ENCODE data around the gene PARVB.
"Not testable (repeated sequence)": the region's sequence is repeated elsewhere in the genome, so short reads cannot be mapped to it uniquely, and the experiment has no call there.

The PARVB gene

DNA sequence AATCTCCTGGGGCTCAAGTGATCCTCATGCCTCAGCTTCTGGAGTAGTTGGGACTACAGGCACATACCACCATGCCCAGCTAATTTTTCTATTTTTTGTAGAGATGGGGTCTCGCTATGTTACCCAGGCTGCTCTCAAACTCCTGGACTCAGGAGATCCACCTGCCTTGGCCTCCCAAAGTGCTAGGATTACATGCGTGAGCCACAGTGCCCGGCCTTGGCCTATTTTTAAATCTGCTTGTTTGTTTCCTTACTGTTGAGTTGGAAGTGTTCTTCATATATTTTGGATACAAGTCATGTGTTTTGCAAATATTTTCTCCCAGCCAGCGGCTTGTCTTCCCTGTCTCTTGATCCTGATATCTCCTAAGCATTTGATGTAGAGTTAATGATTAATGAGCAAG lies 5.0 kb downstream of the PARVB start:
- DNase-seq = no peak

DNA sequence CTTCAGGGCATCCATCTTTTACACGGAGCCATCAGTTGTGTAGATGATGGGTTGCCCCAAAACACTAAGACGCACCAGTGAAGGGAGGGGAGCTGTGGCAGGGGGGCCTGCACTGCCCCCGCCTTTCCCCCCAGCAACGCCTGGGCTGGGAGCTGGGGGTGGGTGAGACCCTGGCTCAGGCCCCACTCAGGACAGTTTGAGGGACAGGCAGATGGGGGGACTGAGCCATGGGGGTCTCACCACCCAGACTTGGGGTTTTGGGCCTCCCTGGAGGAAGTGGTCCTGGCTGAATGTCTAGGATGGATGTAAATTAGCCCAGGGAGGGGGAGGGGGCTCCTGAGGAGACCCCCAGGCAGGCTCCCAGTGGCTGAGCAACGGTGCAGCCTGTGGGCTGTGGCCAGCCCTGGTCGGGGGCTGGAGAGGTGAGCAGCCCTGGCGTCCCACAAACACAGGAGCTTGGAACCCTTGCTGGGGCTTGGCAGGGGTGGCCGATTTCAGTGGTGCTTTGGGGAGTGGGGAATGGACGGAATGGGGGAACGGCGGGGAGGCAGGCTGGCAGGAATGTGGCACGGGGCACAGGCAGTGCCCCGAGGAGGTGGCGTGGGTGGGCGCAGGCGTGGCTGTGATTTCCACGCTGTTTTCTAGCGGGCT lies 6.1 kb downstream of the PARVB start:
- no peak for DNase-seq

DNA sequence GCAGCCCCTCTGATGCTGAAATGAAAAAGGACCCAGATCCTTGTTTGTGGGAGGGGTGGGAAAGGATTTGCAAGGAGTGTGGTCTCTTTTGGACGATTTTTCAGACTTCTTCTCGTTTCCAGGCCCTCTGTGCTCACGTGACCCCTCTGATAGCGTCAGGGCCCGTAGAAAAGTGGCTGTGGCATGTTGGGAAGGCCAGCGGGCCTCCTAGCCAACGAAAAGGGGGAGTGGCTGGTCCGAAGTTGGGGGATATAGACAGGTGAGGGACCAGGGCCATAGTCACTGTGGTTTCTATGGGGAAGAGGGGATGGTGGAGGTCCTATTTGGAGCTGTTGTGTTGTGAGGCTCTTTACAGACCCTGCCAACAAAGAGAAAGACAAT lies 6.6 kb downstream of the PARVB start:
- no peak for DNase-seq

DNA sequence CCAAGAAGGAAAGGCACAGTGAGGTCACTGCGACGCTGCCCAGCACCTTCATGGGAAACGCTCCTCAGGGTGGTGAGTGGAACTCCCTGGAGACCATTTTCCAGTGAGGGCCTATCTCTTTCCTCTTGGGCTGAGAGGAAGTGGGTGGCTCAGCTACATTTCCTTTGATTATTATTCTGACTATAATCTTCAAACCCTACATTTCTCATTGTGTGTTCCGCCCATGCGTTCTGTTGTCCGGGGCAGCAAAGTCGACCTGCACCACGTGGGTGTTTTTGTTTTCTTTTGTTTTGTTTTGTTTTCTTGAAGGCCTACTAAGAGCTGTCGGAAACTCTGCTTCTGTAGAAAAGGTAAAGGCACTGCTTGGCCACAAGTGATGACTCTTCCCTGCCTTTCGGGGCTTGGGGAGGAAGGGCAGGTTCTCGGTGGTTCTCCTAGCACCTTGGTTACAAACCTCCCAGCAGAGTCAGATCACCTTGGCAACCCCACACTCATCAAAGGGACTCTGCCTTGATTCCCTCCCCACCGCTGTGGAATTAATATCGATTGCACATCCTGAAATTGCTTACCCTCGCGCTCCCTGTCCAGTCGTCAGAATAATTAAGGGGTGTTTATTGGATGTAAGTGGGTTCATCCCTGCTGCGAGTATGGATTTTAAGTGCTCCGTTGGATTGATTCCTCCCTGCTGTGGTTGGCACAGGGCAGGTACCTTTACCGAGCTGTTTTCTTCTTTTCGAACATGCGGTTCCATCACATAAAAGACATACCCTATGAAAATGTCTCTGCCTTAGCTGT lies 7.3 kb downstream of the PARVB start:
- no peak for DNase-seq

DNA sequence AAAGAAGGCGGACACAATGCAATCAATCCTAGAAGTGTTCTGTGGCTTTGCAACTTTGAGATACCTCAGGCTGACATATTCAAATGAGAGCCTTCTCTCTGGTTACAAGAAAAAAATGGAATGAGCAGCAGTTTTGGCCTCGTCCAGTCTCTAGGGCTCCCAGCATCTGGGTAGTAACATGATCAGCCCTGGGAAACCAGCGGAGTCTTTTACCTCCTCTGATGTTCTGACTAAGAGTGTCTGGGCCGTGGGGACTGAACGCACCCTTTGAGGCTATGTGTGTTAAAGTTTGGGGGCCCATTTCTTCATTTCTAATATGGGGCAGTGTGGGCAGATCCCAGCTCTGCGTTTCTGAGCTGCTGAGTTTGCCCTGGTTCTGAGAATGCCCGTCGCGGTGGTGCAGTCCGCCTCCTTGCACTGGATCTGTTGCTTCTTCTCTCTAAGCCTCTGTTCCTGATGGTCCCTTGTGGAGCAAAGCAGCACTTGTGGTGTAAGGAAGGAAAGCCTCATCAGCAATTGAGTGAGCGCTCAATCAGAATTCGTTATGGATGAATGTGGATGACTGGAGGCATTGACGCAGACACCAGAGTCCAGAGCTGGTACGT lies 8.1 kb downstream of the PARVB start:
- DNase-seq = no peak

DNA sequence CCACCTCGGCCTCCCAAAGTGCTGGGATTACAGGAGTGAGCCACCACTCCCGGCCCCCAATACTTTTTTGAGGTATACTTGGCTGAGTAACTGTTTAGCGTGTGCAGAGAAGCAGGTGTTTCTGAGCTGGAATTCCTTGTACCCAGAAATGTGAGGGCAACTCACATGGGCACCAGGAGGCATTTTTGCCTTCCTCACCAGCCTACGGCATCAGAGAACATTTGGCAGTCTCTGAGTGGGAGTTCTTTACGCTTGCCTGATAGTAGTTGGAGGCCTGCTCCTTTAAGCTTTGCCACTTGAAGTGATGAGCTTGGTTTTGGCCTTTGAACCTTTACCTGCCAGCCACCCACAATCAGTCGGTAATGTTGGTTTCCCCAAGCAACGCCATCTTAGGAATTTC lies 9.2 kb downstream of the PARVB start:
- no peak for DNase-seq

DNA sequence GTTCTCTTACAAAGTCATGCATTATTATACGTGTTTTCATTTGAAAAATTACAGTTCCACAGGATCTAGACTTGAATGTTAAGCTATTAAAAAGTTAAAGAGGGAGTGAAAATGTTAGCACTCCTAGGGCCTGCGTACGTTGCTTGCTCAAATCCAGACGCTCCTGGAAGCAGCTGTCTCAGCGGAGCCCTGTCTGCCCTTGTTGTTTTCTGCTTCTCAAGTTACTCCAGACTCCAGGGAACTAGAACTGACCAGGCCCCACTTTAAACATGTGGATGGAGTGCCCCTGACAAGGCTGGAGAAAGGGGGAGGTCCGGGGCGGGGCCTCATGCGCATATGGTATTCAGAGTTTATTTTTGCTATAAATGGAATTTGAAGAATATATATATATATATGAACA lies 9.6 kb downstream of the PARVB start:
- DNase-seq = no peak

DNA sequence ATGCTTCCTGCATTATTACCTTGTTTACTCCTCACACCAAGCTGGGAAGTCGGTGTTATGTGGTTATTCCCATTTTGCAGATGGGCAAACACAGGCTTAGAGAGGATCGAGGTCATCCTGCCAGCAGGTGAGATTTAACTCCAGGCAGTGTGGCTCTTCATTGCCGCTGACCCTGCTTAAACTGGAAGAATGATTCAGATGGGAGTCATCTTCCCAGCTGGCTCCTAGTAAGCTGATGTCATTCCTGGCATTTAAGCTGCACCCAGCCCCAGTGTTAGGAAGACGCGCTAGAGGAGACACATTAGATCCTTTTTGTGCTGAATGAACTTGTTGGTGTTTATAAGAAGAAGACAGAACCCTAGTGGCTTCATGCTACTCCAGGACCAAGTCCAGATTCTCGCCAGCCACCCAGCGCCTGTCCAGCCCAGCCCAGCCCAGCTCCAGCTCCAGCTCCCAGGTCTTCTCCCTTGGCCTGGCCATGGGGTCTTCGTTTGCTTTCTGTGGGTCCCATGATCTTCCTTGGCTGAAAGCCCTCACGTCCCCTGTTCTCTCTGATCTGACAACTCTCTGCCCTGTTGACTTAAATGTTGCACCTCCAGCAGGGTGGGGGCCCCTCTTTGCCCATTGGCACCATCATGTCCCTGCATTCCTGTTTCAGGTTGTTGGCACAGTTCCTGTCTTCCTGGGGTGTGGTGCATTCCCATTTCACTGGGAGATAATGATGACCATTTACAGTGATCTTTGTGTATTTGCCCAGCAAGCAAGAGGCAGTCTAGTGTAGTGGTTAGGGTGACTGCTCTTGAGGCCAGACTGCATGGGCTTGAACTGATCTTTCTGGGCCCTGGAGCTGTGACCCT lies 13.6 kb downstream of the PARVB start:
- DNase-seq = no peak

DNA sequence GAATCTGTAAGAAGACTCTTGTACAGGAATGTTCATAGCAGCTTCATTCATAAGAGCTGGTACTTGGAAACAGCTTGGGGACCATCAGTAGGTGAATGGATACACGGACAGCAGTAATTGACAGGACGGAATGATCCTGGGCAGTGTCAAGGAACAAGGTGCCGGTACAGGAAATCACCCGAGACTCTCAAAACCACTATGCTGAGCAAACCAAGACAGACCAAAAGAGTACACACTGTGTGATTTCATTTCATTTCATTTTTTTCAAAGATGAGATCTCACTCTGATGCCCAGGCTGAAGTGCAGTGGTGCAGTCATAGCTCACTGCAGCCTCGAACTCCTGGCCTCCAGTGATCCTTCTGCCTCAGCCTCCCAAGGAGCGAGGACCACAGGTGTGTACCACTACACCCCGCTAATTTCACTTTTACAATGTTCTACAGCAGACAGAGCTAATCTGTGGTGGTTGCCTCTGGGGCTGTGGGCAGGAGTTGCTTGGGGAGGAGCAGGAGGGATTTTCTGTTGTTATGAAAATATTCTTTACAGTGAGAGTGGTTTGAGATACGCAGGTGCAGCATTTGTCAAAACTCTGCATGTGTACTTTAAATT lies 15.6 kb downstream of the PARVB start:
- no peak for DNase-seq

DNA sequence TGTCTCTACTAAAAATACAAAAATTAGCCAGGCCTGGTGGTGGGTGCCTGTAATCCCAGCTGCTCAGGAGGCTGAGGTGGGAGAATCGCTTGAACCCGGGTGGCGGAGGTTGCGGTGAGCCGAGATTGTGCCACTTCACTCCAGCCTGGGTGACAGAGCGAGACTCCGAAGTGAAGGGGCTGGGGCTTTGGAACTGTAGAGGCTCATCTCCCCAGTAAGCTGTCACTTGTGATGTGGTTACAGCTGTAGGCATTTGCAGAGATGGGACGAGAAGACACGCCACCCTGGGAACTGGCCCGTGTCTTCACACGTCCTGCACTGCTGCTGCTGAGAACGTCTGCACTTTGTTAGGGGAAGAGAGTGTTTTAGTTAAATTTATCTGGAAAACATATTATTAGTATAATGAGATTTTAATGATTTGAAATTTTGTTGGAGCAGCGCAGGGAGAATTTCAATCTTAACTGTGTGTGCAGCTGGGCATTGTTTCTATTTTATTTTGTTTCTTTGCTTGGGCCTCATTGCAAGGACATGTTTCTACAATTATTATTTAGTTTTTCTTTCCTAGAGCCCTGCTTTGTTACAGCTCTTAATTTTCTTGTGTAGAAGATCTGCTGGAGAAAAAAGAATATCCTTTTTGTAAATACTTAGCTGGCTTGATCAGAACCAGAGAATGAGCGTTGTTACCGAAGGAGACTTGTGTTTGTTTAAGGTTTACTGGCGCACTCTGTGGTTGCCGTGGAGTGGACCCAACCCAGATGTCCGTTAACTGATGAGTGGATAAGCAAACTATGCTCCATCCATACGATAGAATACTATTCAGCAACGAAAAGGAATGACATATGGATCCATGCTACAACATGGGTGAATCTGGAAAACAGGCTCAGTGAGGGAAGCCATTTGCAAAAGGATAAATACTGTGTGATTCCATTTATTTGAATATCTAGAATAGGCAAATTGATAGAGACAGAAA lies 18.4 kb downstream of the PARVB start:
- no peak for DNase-seq

DNA sequence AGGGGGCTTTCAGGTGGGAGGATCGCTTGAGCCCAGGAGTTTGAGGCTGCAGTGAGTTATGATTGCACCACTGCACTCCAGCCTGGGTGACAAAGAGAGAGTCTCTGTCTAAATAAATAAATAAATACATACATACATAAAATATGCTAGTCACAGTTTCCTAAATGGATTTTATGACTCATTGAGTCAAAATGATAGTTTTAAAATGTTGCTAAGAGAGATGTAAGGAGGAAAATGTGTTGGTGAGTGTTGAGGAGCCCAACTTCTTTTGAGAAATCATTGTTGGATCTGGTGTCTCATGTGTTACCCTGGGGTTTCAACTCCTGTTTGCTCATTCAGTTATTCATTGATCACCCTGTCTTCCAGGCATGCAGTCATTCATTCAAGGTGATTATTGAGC lies 21.0 kb downstream of the PARVB start:
- DNase-seq = no peak

DNA sequence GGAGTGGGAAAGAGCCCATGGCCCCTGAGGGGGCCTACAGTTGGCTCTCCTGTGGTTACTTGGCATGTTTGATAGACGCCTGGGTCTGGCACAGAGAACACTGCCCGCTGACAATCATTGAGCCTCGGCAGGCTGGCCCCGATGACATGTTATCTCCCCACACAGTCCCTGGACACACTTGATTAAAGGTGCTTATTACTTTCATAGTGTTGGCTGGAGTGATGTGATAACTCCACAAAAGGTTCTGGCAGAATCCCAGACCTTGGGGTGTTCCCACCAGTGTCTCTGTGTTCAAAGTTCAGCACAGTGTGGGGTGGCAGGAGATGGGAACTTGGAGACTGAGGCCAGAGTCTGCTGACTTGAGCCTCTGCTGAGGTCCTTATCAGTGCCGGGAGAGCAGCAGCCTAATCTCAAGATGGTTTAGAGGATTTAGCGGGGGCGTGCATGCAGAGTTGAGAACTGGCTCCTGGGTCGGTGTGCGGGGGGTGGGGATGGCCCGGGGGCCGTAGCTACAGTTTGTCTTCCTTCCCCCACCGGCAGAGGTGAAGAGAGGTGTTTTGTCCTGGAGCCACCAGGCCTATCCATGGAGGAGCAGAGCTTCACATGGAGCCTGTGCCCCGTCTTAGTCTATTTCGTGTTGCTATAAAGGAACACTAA lies 22.5 kb downstream of the PARVB start:
- DNase-seq = no peak

DNA sequence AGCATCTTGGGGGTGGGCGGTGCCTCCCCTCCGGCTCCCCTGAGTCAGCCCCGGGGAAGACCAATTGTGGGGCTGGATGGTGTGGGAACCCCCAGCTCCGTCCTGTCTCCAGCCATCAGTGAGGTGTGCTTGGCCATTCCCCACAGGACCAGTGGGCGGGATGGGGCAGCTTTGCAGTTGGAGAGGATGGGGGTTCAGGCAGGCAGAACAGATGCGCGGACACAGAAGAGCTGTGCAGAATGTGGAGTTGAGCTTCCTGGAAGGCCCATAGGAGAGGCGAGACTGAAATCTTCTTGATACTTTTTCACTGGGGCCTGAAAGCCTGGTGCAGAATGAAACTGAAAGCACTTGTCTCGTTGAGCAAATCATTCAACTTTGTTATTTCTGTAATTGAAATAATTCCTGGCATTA lies 23.8 kb downstream of the PARVB start:
- no peak for DNase-seq

DNA sequence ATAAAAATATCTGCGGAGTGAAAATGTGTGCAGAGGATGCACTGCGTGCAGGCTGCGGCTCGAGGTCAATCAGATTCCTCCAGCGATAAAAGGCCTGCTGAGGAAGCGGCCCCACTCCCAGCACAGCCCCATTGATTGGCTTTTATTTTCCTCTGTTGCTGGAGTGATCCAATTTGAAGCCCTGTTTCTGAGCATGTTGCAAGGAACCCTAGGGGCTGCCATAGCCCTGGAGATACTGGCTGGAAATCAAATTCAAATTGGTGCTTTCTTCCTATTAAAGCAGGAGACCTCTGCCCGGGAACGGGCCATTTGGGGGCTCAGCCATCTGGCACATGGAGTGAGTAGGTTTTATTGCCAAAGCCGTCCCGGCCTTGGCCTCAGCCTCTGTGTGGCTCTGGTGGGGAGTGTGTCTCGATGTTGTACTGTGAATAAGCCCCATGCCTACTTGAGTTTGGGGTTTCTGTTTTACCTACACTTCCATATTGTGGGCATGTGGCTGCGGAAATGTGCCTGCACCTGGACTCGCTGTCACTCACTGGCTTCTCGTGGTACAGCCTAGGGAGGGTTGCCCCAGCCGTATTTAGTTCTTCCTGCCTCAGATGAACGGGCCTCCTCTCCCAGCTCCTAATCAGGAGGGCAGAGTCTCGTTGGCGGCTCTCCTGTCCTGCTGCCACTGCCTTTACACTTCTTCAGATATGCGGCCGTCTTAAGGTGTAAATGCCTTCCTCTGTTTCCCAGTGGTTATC lies 25.6 kb downstream of the PARVB start:
- peak; percentile 15 for DNase-seq

DNA sequence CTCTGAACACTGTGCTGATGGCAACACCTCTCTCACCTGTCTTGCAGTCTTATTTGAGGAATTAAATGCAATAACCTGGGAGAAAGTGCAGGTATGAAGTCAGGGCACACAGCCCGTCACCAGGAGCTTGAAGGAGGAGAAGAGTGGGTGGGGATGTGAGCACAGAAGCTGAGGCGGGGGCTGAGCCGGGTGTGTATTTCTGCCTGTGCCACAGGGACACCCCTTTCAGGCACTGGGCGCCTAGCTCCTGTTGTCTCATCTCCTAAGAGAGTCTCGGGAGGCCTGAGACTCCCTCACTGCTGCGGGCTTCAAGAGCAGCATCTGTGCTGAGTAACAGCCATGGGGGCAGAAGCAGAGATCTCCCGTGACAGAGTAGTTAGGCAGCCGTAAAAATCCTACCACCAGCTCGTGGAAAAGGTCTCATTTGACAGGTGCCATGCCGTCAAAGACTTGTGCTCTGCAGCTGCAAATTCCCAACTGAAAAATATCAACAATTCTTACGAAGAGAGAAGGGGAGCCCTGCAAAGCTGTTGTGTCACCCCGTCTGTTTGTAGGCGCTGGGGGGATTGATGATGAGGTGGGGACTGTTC lies 26.8 kb downstream of the PARVB start:
- no peak for DNase-seq

DNA sequence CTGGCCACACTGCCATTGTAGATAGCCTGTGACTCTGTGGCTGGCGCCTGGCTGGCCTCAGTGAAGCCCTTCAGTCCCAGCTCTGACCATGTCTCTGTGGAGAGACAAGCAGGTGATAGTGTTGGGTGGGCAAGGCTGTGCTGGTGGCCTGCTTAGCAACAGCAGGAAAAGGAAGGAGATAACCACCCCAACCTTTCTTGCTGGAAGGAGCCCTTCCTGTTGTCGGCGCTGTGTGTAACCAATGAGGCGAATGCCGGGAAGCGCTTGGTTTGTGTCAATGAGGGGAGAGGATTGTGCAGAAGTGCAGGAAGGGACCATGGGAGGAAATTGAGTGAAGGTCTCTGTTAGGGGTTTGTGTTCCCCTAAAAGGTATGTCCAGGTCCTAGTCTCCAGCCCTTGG lies 27.3 kb downstream of the PARVB start:
- DNase-seq = no peak

DNA sequence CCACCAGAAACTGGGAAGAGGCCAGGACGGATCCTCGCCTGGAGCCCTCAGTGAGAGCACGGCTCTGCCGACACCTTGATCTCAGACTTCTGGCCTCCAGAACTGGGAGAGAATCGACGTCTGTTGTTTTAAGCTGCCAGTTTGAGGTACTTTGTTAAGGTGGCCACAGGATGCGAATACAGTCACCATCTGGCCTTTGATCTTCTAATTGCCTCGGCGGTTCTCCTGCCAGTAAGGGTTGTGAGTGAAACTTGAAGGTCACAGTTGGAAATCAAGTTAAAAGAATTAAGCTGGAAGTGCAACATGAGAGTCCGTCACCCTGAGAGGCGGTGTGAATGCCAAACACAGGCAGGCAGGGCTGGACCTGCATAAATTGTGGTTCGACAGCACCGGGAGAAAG lies 27.9 kb downstream of the PARVB start:
- peak; percentile 24 for DNase-seq

DNA sequence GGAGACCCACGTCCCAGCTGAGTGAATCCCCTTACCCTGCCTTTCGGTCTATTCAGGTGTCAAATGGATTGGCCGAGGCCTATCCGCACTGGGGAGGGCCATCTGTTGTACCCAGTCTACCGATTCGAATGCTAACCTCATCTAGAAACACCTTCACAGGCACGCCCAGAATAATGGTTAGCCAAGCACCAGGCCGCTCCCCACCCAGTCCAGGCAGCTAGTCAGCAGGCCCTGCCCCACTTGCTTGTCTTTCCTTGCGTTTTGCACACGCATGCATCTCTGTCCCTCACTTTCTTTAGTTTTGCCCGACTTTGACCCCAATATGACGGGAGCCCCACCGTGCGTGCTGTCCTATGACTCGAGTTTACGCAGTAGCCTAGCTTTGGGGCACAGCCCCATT lies 31.7 kb downstream of the PARVB start:
- no peak for DNase-seq

DNA sequence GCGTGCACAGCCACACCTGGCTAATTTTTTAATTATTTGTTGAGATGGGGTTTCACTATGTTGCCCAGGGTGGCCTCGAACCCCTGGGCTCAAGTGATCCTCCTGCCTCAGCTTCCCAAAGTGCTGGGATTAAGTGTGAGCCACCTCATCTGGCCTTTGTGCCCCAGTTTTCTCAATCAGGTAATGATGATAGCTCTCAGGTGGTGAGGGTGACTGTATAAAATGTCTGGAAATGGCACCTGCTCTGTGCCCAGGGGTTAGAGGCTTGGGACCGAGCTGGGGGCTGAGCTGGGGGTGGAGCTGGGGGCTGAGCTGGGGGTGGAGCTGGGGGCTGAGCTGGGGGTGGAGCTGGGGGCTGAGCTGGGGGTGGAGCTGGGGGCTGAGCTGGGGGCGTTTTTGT lies 32.5 kb downstream of the PARVB start:
- not testable (repeated sequence) for DNase-seq

DNA sequence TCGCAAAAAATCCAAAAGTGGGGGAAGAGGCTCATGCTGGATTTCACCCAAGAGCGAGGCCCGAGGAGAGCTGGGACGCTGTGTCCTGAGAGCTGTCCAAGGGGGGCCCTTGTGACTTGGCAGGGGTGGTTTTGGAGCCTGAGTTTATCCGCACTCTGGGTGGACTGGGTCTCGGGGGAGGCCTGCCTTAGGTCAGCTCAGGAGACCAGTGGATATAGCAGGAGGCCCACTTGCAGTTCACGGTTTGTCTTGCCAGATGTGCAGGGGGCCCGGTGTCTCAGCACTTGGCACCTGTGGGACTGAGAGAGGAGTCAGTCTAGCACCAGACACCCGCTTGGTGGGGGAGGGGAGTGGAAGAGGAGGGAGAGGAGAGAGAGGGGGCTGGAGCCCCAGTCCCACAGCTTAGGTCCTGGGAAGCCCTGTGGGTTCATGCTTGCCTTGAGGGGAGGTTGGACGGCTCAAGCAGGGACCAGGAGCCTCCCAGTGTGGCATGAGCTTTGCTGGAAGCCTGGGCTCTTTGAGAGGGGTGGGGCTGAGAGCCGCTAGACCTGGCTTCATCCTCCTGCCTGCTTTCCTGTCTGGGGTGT lies 33.4 kb downstream of the PARVB start:
- DNase-seq = no peak

Measured in DMS 273 treated with DMSO at 0.1 percent for 48 hours (cell line).